KOPT-K1 (cell line): ENCODE data around the gene ATRNL1.

Source experiments
- H3K27ac ChIP-seq: fragments of 200-600 bp; sonication (generic); 2 replicates; pipeline ENCODE4 v1.5.1; 2016; ENCODE audit warnings: antibody characterized with exemption, mild to moderate bottlenecking, low read depth, low read length; ENCODE audit not compliant: poor library complexity, severe bottlenecking
- H3K36me3 ChIP-seq: fragments of 200-600 bp; sonication (generic); 2 replicates; pipeline ENCODE4 v1.5.1; 2017; ENCODE audit warnings: antibody characterized with exemption, mild to moderate bottlenecking, low read length, moderate library complexity; ENCODE audit not compliant: insufficient read depth
- H3K9me3 ChIP-seq: fragments of 200-600 bp; sonication (generic); 2 replicates; pipeline ENCODE4 v1.5.1; 2017; ENCODE audit warnings: antibody characterized with exemption, low read length, mild to moderate bottlenecking; ENCODE audit not compliant: insufficient read depth, poor library complexity, severe bottlenecking

Gene ATRNL1

GRCh38 chr10:115895166-115895565 is 802.0 kb downstream of the ATRNL1 start:
- H3K27ac ChIP-seq = no peak overlapping the region
- no peaks in the 10 kb centered on the region for H3K36me3 ChIP-seq

GRCh38 chr10:115898242-115898641 is 805.1 kb downstream of the ATRNL1 start:
- H3K9me3 ChIP-seq = no peaks in the 10 kb centered on the region
- H3K27ac ChIP-seq = no peak overlapping the region
- no peaks in the 10 kb centered on the region for H3K36me3 ChIP-seq

More at GRCh38 chr10:115895166-115895565, 802.0 kb downstream of the ATRNL1 start:
- no peaks in the 10 kb centered on the region for H3K9me3 ChIP-seq

GRCh38 chr10:115902596-115902995 is 809.4 kb downstream of the ATRNL1 start:
- no peak overlapping the region for H3K27ac ChIP-seq
- H3K36me3 ChIP-seq = no peaks in the 10 kb centered on the region
- H3K9me3 ChIP-seq = no peaks in the 10 kb centered on the region

- H3K27ac ChIP-seq = no peak overlapping the region
- H3K36me3 ChIP-seq = no peaks in the 10 kb centered on the region
- H3K9me3 ChIP-seq = no peaks in the 10 kb centered on the region
These were observed 810.0 kb downstream of the ATRNL1 start for GRCh38 chr10:115903207-115903606.

- H3K9me3 ChIP-seq = no peaks in the 10 kb centered on the region
- no peak overlapping the region for H3K27ac ChIP-seq
- H3K36me3 ChIP-seq = no peaks in the 10 kb centered on the region
These were observed 810.7 kb downstream of the ATRNL1 start for GRCh38 chr10:115903845-115904244.

GRCh38 chr10:115909037-115909436 is 815.9 kb downstream of the ATRNL1 start:
- H3K27ac ChIP-seq = no peak overlapping the region
- no peaks in the 10 kb centered on the region for H3K9me3 ChIP-seq
- no peaks in the 10 kb centered on the region for H3K36me3 ChIP-seq

- Histone ChIP-seq H3K9me3 (no peaks in the 10 kb centered on the region), H3K27ac (no peak overlapping the region), H3K36me3 (no peaks in the 10 kb centered on the region)
These were observed 817.0 kb downstream of the ATRNL1 start for GRCh38 chr10:115909962-115910731.

GRCh38 chr10:115914475-115914874 is 821.3 kb downstream of the ATRNL1 start:
- Histone ChIP-seq H3K27ac (no peak overlapping the region), H3K36me3 (no peaks in the 10 kb centered on the region), H3K9me3 (no peaks in the 10 kb centered on the region)

GRCh38 chr10:115915429-115915828 is 822.3 kb downstream of the ATRNL1 start:
- Histone ChIP-seq H3K9me3 (no peaks in the 10 kb centered on the region), H3K36me3 (no peaks in the 10 kb centered on the region), H3K27ac (no peak overlapping the region)

GRCh38 chr10:115918812-115919211 is 825.6 kb downstream of the ATRNL1 start:
- no peaks in the 10 kb centered on the region for H3K9me3 ChIP-seq
- H3K36me3 ChIP-seq = no peaks in the 10 kb centered on the region
- no peak overlapping the region for H3K27ac ChIP-seq

GRCh38 chr10:115921795-115922194 is 828.6 kb downstream of the ATRNL1 start:
- no peaks in the 10 kb centered on the region for H3K36me3 ChIP-seq
- no peaks in the 10 kb centered on the region for H3K9me3 ChIP-seq
- H3K27ac ChIP-seq = no peak overlapping the region

GRCh38 chr10:115931309-115931708 is 838.1 kb downstream of the ATRNL1 start:
- Histone ChIP-seq H3K27ac (no peak overlapping the region), H3K36me3 (no peaks in the 10 kb centered on the region), H3K9me3 (no peaks in the 10 kb centered on the region)

- no peak overlapping the region for H3K27ac ChIP-seq
- no peaks in the 10 kb centered on the region for H3K9me3 ChIP-seq
These were observed 838.9 kb downstream of the ATRNL1 start for GRCh38 chr10:115932099-115932498.

GRCh38 chr10:115933098-115933497 is 839.9 kb downstream of the ATRNL1 start:
- H3K27ac ChIP-seq = no peak overlapping the region
- H3K9me3 ChIP-seq = no peaks in the 10 kb centered on the region
- no peaks in the 10 kb centered on the region for H3K36me3 ChIP-seq

More at GRCh38 chr10:115932099-115932498, 838.9 kb downstream of the ATRNL1 start:
- H3K36me3 ChIP-seq = no peaks in the 10 kb centered on the region

- Histone ChIP-seq H3K27ac (no peak overlapping the region), H3K9me3 (no peaks in the 10 kb centered on the region), H3K36me3 (no peaks in the 10 kb centered on the region)
These were observed 842.6 kb downstream of the ATRNL1 start for GRCh38 chr10:115935731-115936130.
